Transverse colon (tissue), 4 donors: ENCODE data around the gene DPF3.

ENCODE experiments used
- CTCF ChIP-seq, 5 experiments: fragments of 200-600 bp in 3 of 5; fragments of 450-650 bp in 2 of 5; sonication (generic) in 3 of 5; IDR thresholded peaks; 1 replicate in 2 of 5; 2 replicates in 3 of 5; pipeline ENCODE4 v1.5.1; 2016 to 2017; ENCODE audit warnings: antibody characterized with exemption in 5 of 5, inconsistent platforms in 3 of 5, mild to moderate bottlenecking in 2 of 5, moderate library complexity in 1 of 5
- POLR2AphosphoS5 ChIP-seq, 3 donors: sonication (generic); formaldehyde crosslinking; IDR thresholded peaks; one replicate each; pipeline ENCODE4 v1.6.1; 2016; ENCODE audit warnings: antibody characterized with exemption in 3 of 3

- TF ChIP-seq CTCF (IDR thresholded peaks at IDR 0.05): no peak
- no peak for TF ChIP-seq POLR2AphosphoS5 (IDR thresholded peaks at IDR 0.05)
These were observed 163.4 kb downstream of the DPF3 start for GRCh38 chr14:72730468-72730867.
